GM23248 (cell line): ENCODE results near the gene TROAP.

Source experiments
- EZH2 ChIP-seq: fragments of 200-600 bp; sonication (generic); IDR thresholded peaks from 2 replicates; pipeline ENCODE4 v1.6.1; 2018; ENCODE audit warnings: antibody characterized with exemption, mild to moderate bottlenecking; ENCODE audit not compliant: insufficient read depth, poor library complexity, severe bottlenecking
- EZH2phosphoT487 ChIP-seq: fragments of 200-600 bp; sonication (generic); IDR thresholded peaks from 2 replicates; pipeline ENCODE4 v1.6.1; 2018; ENCODE audit warnings: antibody characterized with exemption, moderate library complexity, mild to moderate bottlenecking, low read depth; ENCODE audit not compliant: insufficient read depth

DNA sequence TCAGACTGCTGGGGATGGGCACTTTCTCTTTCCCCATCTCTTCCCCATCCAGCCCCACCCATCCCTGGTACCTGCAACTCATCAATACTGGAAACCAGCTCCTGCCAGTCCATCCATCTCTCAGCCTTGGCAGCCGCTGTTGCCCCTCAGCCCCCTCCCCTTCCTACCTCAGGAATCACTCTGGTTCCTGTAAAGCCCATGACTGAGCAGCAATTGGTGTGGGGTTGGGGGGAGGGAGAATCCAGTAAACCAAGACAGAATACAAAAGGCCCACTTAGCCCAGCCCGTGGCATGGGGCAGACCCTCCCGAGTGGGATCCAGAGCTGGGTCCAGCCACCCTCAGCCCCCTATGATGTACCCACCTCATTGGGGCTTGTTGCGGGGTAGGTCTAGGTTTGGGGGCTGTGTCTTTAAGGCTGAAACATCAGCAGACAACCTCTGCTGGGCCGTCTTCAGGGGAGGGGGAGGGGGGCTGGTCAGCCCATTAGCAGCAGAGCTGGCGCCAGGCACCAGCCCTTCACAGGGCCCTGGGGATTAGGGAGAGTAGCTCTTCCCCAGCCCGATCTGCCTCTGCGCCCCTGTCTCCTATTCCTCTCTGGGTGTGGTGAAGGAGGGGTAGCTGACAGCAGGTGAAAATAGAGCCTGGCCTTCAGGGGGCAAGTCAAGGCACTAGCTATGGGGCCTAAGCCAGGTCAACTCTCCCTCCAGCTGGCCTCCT is 28.8 kb upstream of the TROAP start:
- no peak for TF ChIP-seq EZH2
- no peak for TF ChIP-seq EZH2phosphoT487
